Neural progenitor cell (in vitro differentiated cells): ENCODE measurements around the gene FARS2.

Source experiments
- EZH2phosphoT487 ChIP-seq: fragments of 200-600 bp; sonication (generic); IDR thresholded peaks from 2 replicates; pipeline ENCODE4 v1.6.1; 2017; ENCODE audit warnings: antibody characterized with exemption
- TF ChIP-seq, protein P1 (sequence below): fragments of 200-600 bp; sonication (generic); IDR thresholded peaks from 2 replicates; pipeline ENCODE4 v1.5.1; 2017; ENCODE audit warnings: antibody characterized with exemption, mild to moderate bottlenecking

DNA sequence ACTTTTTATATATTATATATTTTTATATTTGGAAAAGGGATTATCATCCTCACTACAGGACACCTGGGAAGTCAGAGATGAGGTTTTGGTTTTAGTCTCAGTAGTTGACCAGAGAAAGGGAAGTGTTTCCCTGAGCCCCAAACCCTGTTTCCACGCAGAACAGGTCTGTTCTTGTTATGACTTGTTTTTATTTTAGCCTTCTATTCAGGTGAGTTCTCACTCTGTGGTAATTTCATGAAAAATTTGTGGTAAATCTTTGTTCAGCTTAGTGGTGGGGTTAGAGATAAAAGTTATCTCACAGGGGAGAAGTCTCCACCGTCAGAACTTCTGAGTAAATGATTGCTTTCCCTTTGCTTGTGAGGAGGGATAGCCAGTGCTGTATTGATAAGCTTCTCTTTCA, 224.9 kb downstream of the FARS2 start:
- no peak for TF ChIP-seq EZH2phosphoT487
- TF ChIP-seq, protein P1, sequence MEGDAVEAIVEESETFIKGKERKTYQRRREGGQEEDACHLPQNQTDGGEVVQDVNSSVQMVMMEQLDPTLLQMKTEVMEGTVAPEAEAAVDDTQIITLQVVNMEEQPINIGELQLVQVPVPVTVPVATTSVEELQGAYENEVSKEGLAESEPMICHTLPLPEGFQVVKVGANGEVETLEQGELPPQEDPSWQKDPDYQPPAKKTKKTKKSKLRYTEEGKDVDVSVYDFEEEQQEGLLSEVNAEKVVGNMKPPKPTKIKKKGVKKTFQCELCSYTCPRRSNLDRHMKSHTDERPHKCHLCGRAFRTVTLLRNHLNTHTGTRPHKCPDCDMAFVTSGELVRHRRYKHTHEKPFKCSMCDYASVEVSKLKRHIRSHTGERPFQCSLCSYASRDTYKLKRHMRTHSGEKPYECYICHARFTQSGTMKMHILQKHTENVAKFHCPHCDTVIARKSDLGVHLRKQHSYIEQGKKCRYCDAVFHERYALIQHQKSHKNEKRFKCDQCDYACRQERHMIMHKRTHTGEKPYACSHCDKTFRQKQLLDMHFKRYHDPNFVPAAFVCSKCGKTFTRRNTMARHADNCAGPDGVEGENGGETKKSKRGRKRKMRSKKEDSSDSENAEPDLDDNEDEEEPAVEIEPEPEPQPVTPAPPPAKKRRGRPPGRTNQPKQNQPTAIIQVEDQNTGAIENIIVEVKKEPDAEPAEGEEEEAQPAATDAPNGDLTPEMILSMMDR = no peak
